ENCODE data around the gene ANXA8.

DNA sequence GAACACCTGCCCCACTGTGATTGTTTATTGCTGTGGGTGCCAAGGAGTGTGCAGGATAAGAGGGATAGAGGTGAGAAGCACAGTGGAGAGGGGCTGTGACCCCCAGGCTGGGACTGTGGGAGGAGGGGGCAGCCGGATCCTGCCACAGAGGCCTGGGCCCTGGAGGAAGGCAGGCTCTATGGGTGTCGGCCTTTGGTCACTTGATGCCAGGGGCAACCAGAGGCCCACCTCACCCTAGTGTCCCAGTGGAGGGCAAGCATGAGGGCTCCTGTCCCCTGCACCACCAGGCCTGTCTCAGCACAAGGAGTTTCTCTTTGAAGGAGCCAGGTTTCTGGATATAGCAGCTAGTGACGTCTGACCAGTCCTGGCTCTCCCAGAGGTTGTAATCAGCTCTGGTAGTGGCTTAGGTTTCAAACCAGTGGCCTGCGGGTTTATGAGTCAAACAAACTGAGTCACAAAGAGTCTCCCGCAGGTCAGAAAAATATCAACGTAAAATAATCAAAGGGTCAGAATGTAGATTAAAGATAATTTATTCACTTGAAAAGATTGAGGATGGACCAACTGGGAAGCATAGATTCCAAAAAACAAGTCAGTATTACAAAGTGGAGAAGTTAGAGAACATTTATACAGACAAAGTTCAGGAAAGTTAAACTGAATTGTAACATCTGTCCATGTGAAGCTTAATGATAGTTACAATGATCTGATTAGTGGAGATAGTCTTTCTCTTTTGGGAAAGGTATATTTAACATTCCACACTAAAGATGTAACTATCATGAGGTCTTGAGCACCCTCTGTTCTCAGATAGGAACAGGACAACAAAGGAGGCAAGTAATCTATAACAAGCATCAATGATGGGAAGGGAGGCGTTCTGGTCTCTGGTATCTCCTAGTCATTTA is 62.6 kb downstream of the ANXA8 start:
- TF ChIP-seq KDM1A (CRISPR knock-in tag; IDR thresholded peaks at IDR 0.05), result no peak
- no peak for TF ChIP-seq EZH2 (conservative IDR thresholded peaks at IDR 0.05; ENCODE audit: low read depth, low read length)
- TF ChIP-seq MAF1 (CRISPR knock-in tag; IDR thresholded peaks at IDR 0.05; ENCODE audit: borderline replicate concordance), result no peak
- no peak for TF ChIP-seq HDAC6 (IDR thresholded peaks at IDR 0.05; ENCODE audit: low read depth, low read length)
- TF ChIP-seq, protein P1, sequence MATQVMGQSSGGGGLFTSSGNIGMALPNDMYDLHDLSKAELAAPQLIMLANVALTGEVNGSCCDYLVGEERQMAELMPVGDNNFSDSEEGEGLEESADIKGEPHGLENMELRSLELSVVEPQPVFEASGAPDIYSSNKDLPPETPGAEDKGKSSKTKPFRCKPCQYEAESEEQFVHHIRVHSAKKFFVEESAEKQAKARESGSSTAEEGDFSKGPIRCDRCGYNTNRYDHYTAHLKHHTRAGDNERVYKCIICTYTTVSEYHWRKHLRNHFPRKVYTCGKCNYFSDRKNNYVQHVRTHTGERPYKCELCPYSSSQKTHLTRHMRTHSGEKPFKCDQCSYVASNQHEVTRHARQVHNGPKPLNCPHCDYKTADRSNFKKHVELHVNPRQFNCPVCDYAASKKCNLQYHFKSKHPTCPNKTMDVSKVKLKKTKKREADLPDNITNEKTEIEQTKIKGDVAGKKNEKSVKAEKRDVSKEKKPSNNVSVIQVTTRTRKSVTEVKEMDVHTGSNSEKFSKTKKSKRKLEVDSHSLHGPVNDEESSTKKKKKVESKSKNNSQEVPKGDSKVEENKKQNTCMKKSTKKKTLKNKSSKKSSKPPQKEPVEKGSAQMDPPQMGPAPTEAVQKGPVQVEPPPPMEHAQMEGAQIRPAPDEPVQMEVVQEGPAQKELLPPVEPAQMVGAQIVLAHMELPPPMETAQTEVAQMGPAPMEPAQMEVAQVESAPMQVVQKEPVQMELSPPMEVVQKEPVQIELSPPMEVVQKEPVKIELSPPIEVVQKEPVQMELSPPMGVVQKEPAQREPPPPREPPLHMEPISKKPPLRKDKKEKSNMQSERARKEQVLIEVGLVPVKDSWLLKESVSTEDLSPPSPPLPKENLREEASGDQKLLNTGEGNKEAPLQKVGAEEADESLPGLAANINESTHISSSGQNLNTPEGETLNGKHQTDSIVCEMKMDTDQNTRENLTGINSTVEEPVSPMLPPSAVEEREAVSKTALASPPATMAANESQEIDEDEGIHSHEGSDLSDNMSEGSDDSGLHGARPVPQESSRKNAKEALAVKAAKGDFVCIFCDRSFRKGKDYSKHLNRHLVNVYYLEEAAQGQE (IDR thresholded peaks at IDR 0.05; ENCODE audit: borderline replicate concordance in 1 of 2, low read depth in 1 of 2, low read length in 2 of 2), result no peak
- TF ChIP-seq, protein P2, sequence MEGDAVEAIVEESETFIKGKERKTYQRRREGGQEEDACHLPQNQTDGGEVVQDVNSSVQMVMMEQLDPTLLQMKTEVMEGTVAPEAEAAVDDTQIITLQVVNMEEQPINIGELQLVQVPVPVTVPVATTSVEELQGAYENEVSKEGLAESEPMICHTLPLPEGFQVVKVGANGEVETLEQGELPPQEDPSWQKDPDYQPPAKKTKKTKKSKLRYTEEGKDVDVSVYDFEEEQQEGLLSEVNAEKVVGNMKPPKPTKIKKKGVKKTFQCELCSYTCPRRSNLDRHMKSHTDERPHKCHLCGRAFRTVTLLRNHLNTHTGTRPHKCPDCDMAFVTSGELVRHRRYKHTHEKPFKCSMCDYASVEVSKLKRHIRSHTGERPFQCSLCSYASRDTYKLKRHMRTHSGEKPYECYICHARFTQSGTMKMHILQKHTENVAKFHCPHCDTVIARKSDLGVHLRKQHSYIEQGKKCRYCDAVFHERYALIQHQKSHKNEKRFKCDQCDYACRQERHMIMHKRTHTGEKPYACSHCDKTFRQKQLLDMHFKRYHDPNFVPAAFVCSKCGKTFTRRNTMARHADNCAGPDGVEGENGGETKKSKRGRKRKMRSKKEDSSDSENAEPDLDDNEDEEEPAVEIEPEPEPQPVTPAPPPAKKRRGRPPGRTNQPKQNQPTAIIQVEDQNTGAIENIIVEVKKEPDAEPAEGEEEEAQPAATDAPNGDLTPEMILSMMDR (CRISPR knock-in tag; IDR thresholded peaks at IDR 0.05), result no peak
- TF ChIP-seq, protein P3, sequence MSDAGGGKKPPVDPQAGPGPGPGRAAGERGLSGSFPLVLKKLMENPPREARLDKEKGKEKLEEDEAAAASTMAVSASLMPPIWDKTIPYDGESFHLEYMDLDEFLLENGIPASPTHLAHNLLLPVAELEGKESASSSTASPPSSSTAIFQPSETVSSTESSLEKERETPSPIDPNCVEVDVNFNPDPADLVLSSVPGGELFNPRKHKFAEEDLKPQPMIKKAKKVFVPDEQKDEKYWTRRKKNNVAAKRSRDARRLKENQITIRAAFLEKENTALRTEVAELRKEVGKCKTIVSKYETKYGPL (CRISPR knock-in tag; IDR thresholded peaks at IDR 0.05), result no peak
- no peak for TF ChIP-seq MED1 (CRISPR knock-in tag; IDR thresholded peaks at IDR 0.05)
- TF ChIP-seq CHD2 (IDR thresholded peaks at IDR 0.05; ENCODE audit: low read depth, low read length), result no peak
- TF ChIP-seq IKZF4 (CRISPR knock-in tag; IDR thresholded peaks at IDR 0.05; ENCODE audit: borderline replicate concordance, low read depth, not compliant biosample characterization), result no peak
